ENCODE data around the gene GAS7. TPM values are rescaled to one million over a fixed set of nuclear protein-coding genes. Genes with fewer than 3 reads are reported as not detected.

GAS7 gene
- total RNA-seq, 1 experiment from 2014 or later, result 6.0 TPM

DNA sequence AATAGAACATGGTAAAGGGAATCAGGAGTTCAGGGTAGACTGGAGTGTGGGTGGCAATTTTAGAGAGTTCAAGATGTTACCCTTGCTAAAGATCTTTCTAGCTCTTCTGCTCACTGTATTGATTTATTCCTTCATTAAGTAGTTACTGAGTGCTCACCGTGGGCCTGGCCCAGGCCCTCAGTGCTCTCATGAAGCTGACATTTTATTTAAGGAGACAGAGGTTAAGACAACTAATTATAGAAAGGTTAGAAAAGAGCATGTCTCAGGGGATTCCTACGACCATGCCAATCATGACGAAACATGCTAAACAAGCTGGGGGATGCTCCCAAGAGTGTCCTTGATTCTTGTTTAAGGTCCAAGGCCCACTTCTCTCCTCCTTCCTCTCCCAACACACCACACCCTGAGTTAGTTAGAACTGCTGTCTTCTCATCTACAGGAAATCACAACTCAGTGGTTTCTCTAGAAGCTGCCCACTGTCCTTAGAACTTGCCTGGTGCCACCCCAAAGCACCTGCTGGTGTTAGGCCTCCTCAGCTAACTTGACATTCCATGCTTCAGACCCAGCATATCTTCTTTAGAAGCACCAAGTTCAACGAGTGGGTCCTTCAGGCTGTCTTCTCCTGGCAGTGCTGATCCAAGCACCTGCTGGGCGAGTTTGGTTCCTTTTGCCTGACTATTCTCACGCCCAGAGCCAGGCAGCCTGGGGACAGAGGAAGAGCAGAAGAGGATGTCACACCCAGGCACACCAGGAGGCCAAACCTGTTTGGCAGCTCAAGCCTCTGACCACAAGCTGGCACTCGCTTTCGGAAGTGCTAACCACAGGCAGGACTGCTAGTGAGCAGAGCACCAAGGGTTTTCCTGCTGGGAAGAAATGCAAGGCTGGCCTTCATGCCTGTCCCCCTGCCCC, 79.0 kb downstream of the GAS7 start:
- Mint-ChIP-seq H3K4me1 (peaks cover 49 to 52% of the 10 kb centered on the region in 2 experiments), H3K27me3 (ENCODE audit: low read depth) (no peaks in the 10 kb centered on the region; the same call in none of the 2 replicates), H3K4me3 (no peak overlapping the region; a peak in 1 of 5 replicates), H3K36me3 (ENCODE audit: insufficient read depth in 1 of 3, low read depth in 3 of 3) (no peaks in the 10 kb centered on the region), H3K9me3 (0 out of 5 replicates have a peak, but pooled peaks cover 0 to 3% of the 10 kb centered on the region in 2 experiments), H3K27ac (peak overlapping the region; percentile 11 to 69 (median 49); a peak in 4 of 7 replicates)
- Histone ChIP-seq H3K23ac (ENCODE audit: insufficient read length, low read depth, low read length) (no peak overlapping the region), H3K79me1 (ENCODE audit: insufficient read depth, low read depth, low read length, poor library complexity, severe bottlenecking) (no peaks in the 10 kb centered on the region), H2AK5ac (ENCODE audit: insufficient read length, low read length) (no peak overlapping the region), H3K4me1 (ENCODE audit: insufficient read depth, low read length) (peaks cover 10% of the 10 kb centered on the region; the same call in 1 of the 2 replicates), H4K5ac (ENCODE audit: insufficient read length, low read depth, low read length) (no peak overlapping the region), H3K56ac (ENCODE audit: insufficient read length, low read depth, low read length) (no peak overlapping the region), H3K27ac (ENCODE audit: insufficient read length, low read depth, low read length) (no peak overlapping the region), H3K9ac (ENCODE audit: extremely low read depth, insufficient read length, low read length) (no peak overlapping the region), H2BK5ac (ENCODE audit: insufficient read length, low read length) (no peak overlapping the region), H2BK12ac (ENCODE audit: insufficient read length, low read depth, low read length) (no peak overlapping the region), H4K8ac (replicated peaks; ENCODE audit: insufficient read length, low read depth, low read length) (no peak overlapping the region), H3K14ac (ENCODE audit: insufficient read depth, low read length) (no peak overlapping the region), H2BK20ac (ENCODE audit: low read depth, low read length, poor library complexity, severe bottlenecking) (no peak overlapping the region), H2BK15ac (ENCODE audit: low read depth, low read length) (no peak overlapping the region), H4K91ac (ENCODE audit: insufficient read length, low read depth, low read length) (no peak overlapping the region), H3T11ph (ENCODE audit: low read length) (no peak overlapping the region), H3K23me2 (ENCODE audit: insufficient read length, low read depth, low read length, poor library complexity, severe bottlenecking) (no peaks in the 10 kb centered on the region), H3K79me2 (ENCODE audit: insufficient read depth, low read length) (no peaks in the 10 kb centered on the region), H2BK120ac (ENCODE audit: low read depth, low read length, poor library complexity, severe bottlenecking) (no peak overlapping the region), H3K4ac (ENCODE audit: low read depth, low read length) (no peak overlapping the region), H4K20me1 (ENCODE audit: control insufficient read depth, insufficient read depth, insufficient read length) (no peaks in the 10 kb centered on the region), H3K18ac (ENCODE audit: insufficient read length, low read depth, low read length) (no peak overlapping the region), H3K9me3 (ENCODE audit: control insufficient read depth, low read depth, low read length) (no peaks in the 10 kb centered on the region), H3K27me3 (ENCODE audit: insufficient read depth, low read length) (no peaks in the 10 kb centered on the region), H3K4me2 (ENCODE audit: insufficient read depth, insufficient read length, low read length) (no peak overlapping the region), H2AFZ (ENCODE audit: low read length) (no peak overlapping the region)
- peak; percentile 91 for DNase-seq
- no CpG with 5 or more reads among the region's 8 CpGs for WGBS (ENCODE audit: extremely low coverage, insufficient read length, low lambda C conversion rate)
- TF ChIP-seq, protein P1, sequence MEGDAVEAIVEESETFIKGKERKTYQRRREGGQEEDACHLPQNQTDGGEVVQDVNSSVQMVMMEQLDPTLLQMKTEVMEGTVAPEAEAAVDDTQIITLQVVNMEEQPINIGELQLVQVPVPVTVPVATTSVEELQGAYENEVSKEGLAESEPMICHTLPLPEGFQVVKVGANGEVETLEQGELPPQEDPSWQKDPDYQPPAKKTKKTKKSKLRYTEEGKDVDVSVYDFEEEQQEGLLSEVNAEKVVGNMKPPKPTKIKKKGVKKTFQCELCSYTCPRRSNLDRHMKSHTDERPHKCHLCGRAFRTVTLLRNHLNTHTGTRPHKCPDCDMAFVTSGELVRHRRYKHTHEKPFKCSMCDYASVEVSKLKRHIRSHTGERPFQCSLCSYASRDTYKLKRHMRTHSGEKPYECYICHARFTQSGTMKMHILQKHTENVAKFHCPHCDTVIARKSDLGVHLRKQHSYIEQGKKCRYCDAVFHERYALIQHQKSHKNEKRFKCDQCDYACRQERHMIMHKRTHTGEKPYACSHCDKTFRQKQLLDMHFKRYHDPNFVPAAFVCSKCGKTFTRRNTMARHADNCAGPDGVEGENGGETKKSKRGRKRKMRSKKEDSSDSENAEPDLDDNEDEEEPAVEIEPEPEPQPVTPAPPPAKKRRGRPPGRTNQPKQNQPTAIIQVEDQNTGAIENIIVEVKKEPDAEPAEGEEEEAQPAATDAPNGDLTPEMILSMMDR (conservative IDR thresholded peaks at IDR 0.05), result no peak
